ENCODE results near the gene DMPK. TPM values are rescaled to one million over a fixed set of nuclear protein-coding genes. Genes with fewer than 3 reads are reported as not detected.

Gene DMPK, protein sequence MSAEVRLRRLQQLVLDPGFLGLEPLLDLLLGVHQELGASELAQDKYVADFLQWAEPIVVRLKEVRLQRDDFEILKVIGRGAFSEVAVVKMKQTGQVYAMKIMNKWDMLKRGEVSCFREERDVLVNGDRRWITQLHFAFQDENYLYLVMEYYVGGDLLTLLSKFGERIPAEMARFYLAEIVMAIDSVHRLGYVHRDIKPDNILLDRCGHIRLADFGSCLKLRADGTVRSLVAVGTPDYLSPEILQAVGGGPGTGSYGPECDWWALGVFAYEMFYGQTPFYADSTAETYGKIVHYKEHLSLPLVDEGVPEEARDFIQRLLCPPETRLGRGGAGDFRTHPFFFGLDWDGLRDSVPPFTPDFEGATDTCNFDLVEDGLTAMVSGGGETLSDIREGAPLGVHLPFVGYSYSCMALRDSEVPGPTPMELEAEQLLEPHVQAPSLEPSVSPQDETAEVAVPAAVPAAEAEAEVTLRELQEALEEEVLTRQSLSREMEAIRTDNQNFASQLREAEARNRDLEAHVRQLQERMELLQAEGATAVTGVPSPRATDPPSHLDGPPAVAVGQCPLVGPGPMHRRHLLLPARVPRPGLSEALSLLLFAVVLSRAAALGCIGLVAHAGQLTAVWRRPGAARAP
- total RNA-seq (10 to 100 TPM; 27.0 to 74.7 (median 37.7) TPM), polyA plus RNA-seq (100 to 1,000 TPM; 147 to 293 TPM)

DNA sequence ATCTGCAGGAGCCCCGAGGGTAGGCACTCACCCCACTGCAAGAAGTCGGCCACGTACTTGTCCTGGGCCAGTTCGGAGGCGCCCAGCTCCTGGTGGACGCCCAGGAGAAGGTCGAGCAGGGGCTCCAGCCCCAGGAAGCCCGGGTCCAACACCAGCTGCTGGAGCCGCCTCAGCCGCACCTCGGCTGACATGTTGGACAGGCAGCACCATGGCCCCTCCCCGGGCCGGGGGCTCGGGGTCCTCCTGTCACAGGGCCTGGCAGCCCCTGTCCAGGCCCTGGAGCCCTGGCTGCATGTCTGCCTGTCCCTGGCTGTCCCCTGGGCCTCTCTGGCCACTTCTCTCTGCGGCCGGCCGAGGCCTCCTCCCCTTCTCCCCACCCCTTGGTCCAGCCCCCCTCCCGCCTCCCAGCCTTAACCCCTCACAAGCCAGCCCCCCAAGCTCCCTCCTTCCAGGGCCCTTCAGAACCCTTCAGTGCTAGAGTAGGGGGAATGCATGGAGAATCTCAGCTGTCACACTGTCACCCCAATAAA, at the start of gene DMPK:
Gene DMPK, minus strand, starts transcription at position 329 of the 530 bp plus-strand sequence. Its CDS starts 138 bp downstream, at position 191.
- peaks cover 0 to 13% (median 0%) of the 10 kb centered on the region in 3 donors for H3K4me1 ChIP-seq
- intact Hi-C loops (cut with DNase I) = no loop called here
- H3K4me3 ChIP-seq = peak within 1 kb of the TSS; percentile 28 to 56 (median 46)
- WGBS, 2 donors = 15 to 21% methylated on average over 18 of the region's 18 CpGs
- peak; percentile 20 to 38 (median 28) for ATAC-seq
- peak within 1 kb of the TSS; percentile 64 to 90 (median 74) for H3K27ac ChIP-seq
- no peak for FAIRE-seq
- peak in 5 of 6 donors; percentile 53 to 88 (median 72) for DNase-seq
- TF ChIP-seq, protein P1, sequence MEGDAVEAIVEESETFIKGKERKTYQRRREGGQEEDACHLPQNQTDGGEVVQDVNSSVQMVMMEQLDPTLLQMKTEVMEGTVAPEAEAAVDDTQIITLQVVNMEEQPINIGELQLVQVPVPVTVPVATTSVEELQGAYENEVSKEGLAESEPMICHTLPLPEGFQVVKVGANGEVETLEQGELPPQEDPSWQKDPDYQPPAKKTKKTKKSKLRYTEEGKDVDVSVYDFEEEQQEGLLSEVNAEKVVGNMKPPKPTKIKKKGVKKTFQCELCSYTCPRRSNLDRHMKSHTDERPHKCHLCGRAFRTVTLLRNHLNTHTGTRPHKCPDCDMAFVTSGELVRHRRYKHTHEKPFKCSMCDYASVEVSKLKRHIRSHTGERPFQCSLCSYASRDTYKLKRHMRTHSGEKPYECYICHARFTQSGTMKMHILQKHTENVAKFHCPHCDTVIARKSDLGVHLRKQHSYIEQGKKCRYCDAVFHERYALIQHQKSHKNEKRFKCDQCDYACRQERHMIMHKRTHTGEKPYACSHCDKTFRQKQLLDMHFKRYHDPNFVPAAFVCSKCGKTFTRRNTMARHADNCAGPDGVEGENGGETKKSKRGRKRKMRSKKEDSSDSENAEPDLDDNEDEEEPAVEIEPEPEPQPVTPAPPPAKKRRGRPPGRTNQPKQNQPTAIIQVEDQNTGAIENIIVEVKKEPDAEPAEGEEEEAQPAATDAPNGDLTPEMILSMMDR (IDR thresholded peaks at IDR 0.05) = no peak
- H3K36me3 ChIP-seq = peaks cover 0 to 27% (median 10%) of the 10 kb centered on the region in 3 donors
- no peaks in the 10 kb centered on the region for H3K27me3 ChIP-seq
- H3K9me3 ChIP-seq = no peaks in the 10 kb centered on the region

GRCh38 chr19:45828945-45829344, 46.7 kb upstream of the DMPK start:
- H3K4me1 ChIP-seq = no peaks in the 10 kb centered on the region
- peak in 1 of 6 donors; percentile 61 for DNase-seq
- no peak overlapping the region for H3K4me3 ChIP-seq
- 93 to 94% methylated on average over 16 of the region's 16 CpGs for WGBS, 2 donors
- H3K9me3 ChIP-seq = no peaks in the 10 kb centered on the region
- no peak overlapping the region for H3K27ac ChIP-seq
- TF ChIP-seq, protein P1 (IDR thresholded peaks at IDR 0.05) = no peak
- no peak for FAIRE-seq
- no peak for ATAC-seq
- H3K27me3 ChIP-seq = no peaks in the 10 kb centered on the region
- peaks cover 6 to 87% (median 17%) of the 10 kb centered on the region in 3 donors for H3K36me3 ChIP-seq
- intact Hi-C loops (cut with DNase I) = no loop called here

- no peaks in the 10 kb centered on the region for H3K27me3 ChIP-seq
- peaks cover 6 to 82% (median 17%) of the 10 kb centered on the region in 3 donors for H3K36me3 ChIP-seq
- TF ChIP-seq, protein P1 (IDR thresholded peaks at IDR 0.05) = no peak
- no peaks in the 10 kb centered on the region for H3K9me3 ChIP-seq
- H3K4me3 ChIP-seq = no peak overlapping the region
- intact Hi-C loops (cut with DNase I) = no loop called here
- no peak for DNase-seq
- FAIRE-seq = no peak
- H3K4me1 ChIP-seq = no peaks in the 10 kb centered on the region
- ATAC-seq = no peak
- 84 to 88% methylated on average over 9 of the region's 9 CpGs for WGBS, 2 donors
- H3K27ac ChIP-seq = no peak overlapping the region
Measured at GRCh38 chr19:45828523-45828922, 46.2 kb upstream of the DMPK start.

- 94 to 95% methylated on average over 16 of the region's 16 CpGs for WGBS, 2 donors
- DNase-seq = peak in 1 of 6 donors; percentile 36
- TF ChIP-seq, protein P1 (IDR thresholded peaks at IDR 0.05) = no peak
- H3K4me3 ChIP-seq = no peak overlapping the region
- H3K27ac ChIP-seq = no peak overlapping the region
- intact Hi-C loops (cut with DNase I) = no loop called here
- no peak for FAIRE-seq
- no peaks in the 10 kb centered on the region for H3K27me3 ChIP-seq
- no peaks in the 10 kb centered on the region for H3K9me3 ChIP-seq
- no peak for ATAC-seq
- no peaks in the 10 kb centered on the region for H3K4me1 ChIP-seq
- H3K36me3 ChIP-seq = peaks cover 6 to 82% (median 17%) of the 10 kb centered on the region in 3 donors
Measured at GRCh38 chr19:45827459-45828093, 45.3 kb upstream of the DMPK start.

Data from pancreas (tissue), 10 donors.